Activated CD4-positive, alpha-beta memory T cell treated with anti-CD3 and anti-CD28 coated beads, Interleukin-2, amount 10 ng/mL, durations not matched to agents 7 days and 5 days (primary cell): ENCODE data around the gene BCAN. TPM values are rescaled to one million over a fixed set of nuclear protein-coding genes. Genes with fewer than 3 reads are reported as not detected.

ENCODE experiments used
- CTCF ChIA-PET: fragments of 350-600 bp; sonication (Branson Sonifier 250); formaldehyde crosslinking; loops from one replicate; lab custom pipeline; 2021; ENCODE audit warnings: antibody characterized with exemption, inconsistent platforms; lab: Charles Lee
- POLR2A ChIA-PET: fragments of 350-600 bp; sonication (Branson Sonifier 250); formaldehyde crosslinking; loops from one replicate; lab custom pipeline; 2021; ENCODE audit warnings: antibody characterized with exemption; lab: Charles Lee
- DNase-seq: peaks from one replicate; pipeline ENCODE4 v3.0.0-alpha.2; 2020
- H3K27ac Mint-ChIP-seq: one replicate; pipeline ENCODE4 v1.8.0; 2021; ENCODE audit warnings: mild to moderate bottlenecking, mixed read lengths
- H3K27me3 Mint-ChIP-seq: one replicate; pipeline ENCODE4 v1.8.0; 2021; ENCODE audit warnings: mixed read lengths
- H3K36me3 Mint-ChIP-seq: one replicate; pipeline ENCODE4 v1.8.0; 2021; ENCODE audit warnings: low read depth, mixed read lengths
- H3K4me1 Mint-ChIP-seq: one replicate; pipeline ENCODE4 v1.8.0; 2021; ENCODE audit warnings: mixed read lengths
- H3K4me3 Mint-ChIP-seq: one replicate; pipeline ENCODE4 v1.8.0; 2021; ENCODE audit warnings: mild to moderate bottlenecking, mixed read lengths
- H3K9me3 Mint-ChIP-seq: one replicate; pipeline ENCODE4 v1.8.0; 2021; ENCODE audit warnings: mixed read lengths
- total RNA-seq, 2 experiments: library from RNA; stranded (reverse); gene quantifications; one replicate each; pipeline ENCODE4 v1.2.3, GENCODE V29; 2021

Gene BCAN
- total RNA-seq, 2 experiments from 2014 or later, result not detected

GRCh38 chr1:156646738-156647211, 4.9 kb downstream of the BCAN start:
- H3K9me3 Mint-ChIP-seq, result no peaks in the 10 kb centered on the region
- no peaks in the 10 kb centered on the region for H3K36me3 Mint-ChIP-seq
- no peak overlapping the region for H3K4me3 Mint-ChIP-seq
- CTCF ChIA-PET, result interaction anchor here (1.2 to 6.9 kb wide), 2 partner anchors 10 to 21 kb away, joined by 4 to 80 read pairs; no protein-coding TSS in a partner anchor
- peaks cover 31% of the 10 kb centered on the region for H3K4me1 Mint-ChIP-seq
- H3K27ac Mint-ChIP-seq, result no peak overlapping the region
- H3K27me3 Mint-ChIP-seq, result peaks cover 75% of the 10 kb centered on the region
- POLR2A ChIA-PET, result interaction anchor here (1.5 to 1.6 kb wide), 2 partner anchors 19 to 21 kb away, joined by 3 to 5 read pairs; no protein-coding TSS in a partner anchor
- no peak for DNase-seq

DNA sequence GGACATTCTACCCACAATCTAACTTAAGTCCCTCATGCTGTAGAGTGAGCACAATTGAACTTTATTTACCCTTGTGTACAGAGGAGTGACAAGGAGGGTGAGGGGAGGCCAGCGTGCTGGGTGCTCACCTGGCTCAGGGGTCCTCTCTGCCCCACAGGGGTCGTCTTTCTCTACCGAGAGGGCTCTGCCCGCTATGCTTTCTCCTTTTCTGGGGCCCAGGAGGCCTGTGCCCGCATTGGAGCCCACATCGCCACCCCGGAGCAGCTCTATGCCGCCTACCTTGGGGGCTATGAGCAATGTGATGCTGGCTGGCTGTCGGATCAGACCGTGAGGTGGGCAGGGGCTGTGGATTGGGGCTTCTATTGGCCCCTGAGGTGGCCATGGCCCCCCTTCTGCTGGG, 5.4 kb downstream of the BCAN start:
- CTCF ChIA-PET, result interaction anchor here (4.5 to 6.9 kb wide), 2 partner anchors 12 to 22 kb away, joined by 31 to 80 read pairs; no protein-coding TSS in a partner anchor
- H3K4me1 Mint-ChIP-seq, result peaks cover 30% of the 10 kb centered on the region
- no peaks in the 10 kb centered on the region for H3K36me3 Mint-ChIP-seq
- no peak overlapping the region for H3K4me3 Mint-ChIP-seq
- POLR2A ChIA-PET, result no interaction called here
- H3K27me3 Mint-ChIP-seq, result peaks cover 76% of the 10 kb centered on the region
- no peak for DNase-seq
- H3K27ac Mint-ChIP-seq, result no peak overlapping the region
- H3K9me3 Mint-ChIP-seq, result no peaks in the 10 kb centered on the region

DNA sequence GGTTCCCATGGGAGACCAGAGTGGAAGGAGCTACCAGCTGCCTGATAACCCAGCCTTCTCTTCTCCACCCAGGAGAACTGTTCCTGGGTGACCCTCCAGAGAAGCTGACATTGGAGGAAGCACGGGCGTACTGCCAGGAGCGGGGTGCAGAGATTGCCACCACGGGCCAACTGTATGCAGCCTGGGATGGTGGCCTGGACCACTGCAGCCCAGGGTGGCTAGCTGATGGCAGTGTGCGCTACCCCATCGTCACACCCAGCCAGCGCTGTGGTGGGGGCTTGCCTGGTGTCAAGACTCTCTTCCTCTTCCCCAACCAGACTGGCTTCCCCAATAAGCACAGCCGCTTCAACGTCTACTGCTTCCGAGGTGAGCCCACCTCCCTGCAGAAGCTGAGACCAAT, 6.6 kb downstream of the BCAN start:
- H3K27me3 Mint-ChIP-seq, result peaks cover 73% of the 10 kb centered on the region
- H3K4me1 Mint-ChIP-seq, result peaks cover 18% of the 10 kb centered on the region
- no peaks in the 10 kb centered on the region for H3K9me3 Mint-ChIP-seq
- ChIA-PET POLR2A (interaction anchor here (0.7 to 1.9 kb wide), 3 partner anchors 17 to 81 kb away, joined by 3 to 5 read pairs (median 3); partner anchors contain the start of gene ISG20L2), CTCF (interaction anchor here (0.9 to 4.5 kb wide), 5 partner anchors 11 to 202 kb away, joined by 3 to 37 read pairs (median 5); no protein-coding TSS in a partner anchor)
- no peak overlapping the region for H3K4me3 Mint-ChIP-seq
- H3K36me3 Mint-ChIP-seq, result no peaks in the 10 kb centered on the region
- DNase-seq, result no peak
- H3K27ac Mint-ChIP-seq, result no peak overlapping the region

- no peak for DNase-seq
Measured at GRCh38 chr1:156648951-156649350, 7.0 kb downstream of the BCAN start.

GRCh38 chr1:156652131-156652991, 10.4 kb downstream of the BCAN start:
- H3K27ac Mint-ChIP-seq, result no peak overlapping the region
- peak; percentile 38 for DNase-seq
- peaks cover 75% of the 10 kb centered on the region for H3K27me3 Mint-ChIP-seq
- ChIA-PET CTCF (interaction anchor here (1.0 to 1.6 kb wide), 3 partner anchors 9 to 28 kb away, joined by 3 to 7 read pairs (median 3); no protein-coding TSS in a partner anchor), POLR2A (interaction anchor here (1.3 kb wide), 2 partner anchors 8 to 9 kb away, joined by 3 read pairs; no protein-coding TSS in a partner anchor)
- H3K4me3 Mint-ChIP-seq, result no peak overlapping the region
- peaks cover 10% of the 10 kb centered on the region for H3K4me1 Mint-ChIP-seq
- H3K9me3 Mint-ChIP-seq, result no peaks in the 10 kb centered on the region
- H3K36me3 Mint-ChIP-seq, result no peaks in the 10 kb centered on the region

More at GRCh38 chr1:156648951-156649350, 7.0 kb downstream of the BCAN start:
- CTCF ChIA-PET, result interaction anchor here (0.9 to 4.5 kb wide), 5 partner anchors 11 to 203 kb away, joined by 3 to 37 read pairs (median 5); no protein-coding TSS in a partner anchor
- H3K27me3 Mint-ChIP-seq, result peaks cover 75% of the 10 kb centered on the region
- H3K4me3 Mint-ChIP-seq, result no peak overlapping the region
- POLR2A ChIA-PET, result interaction anchor here (0.7 to 1.9 kb wide), 3 partner anchors 17 to 80 kb away, joined by 3 to 5 read pairs (median 3); partner anchors contain the start of gene ISG20L2
- H3K27ac Mint-ChIP-seq, result no peak overlapping the region
- H3K4me1 Mint-ChIP-seq, result peaks cover 14% of the 10 kb centered on the region
- no peaks in the 10 kb centered on the region for H3K9me3 Mint-ChIP-seq
- no peaks in the 10 kb centered on the region for H3K36me3 Mint-ChIP-seq

GRCh38 chr1:156652992-156653355, 11.1 kb downstream of the BCAN start:
- POLR2A ChIA-PET, result interaction anchor here (1.3 kb wide), 1 partner anchor 9 kb away, joined by 3 read pairs; no protein-coding TSS in a partner anchor

DNA sequence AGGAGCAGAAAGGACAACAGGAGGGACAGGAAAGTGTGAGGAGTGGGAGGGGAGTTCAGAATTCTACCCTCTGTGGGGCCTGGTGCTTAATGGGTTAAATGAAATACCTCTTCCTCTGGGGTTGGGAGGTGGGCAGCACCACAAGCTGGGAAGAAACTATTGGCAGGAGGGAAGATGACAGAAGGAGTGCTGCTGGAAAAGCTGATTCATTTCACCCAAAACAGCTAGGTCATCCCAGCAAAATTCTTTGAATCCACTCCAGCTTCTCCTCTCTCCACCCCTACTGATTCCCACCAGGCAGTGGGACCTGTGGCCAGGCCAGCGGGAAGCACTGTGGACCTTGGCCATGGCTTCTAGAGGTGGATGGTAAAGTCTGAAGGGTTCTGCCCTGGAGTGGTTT, 12.8 kb downstream of the BCAN start:
- Mint-ChIP-seq H3K9me3 (no peaks in the 10 kb centered on the region), H3K4me1 (peaks cover 34% of the 10 kb centered on the region), H3K27ac (no peak overlapping the region), H3K4me3 (no peak overlapping the region), H3K27me3 (peaks cover 63% of the 10 kb centered on the region), H3K36me3 (no peaks in the 10 kb centered on the region)
- POLR2A ChIA-PET, result interaction anchor here (1.3 kb wide), 1 partner anchor 11 kb away, joined by 4 read pairs; no protein-coding TSS in a partner anchor
- DNase-seq, result no peak
- CTCF ChIA-PET, result interaction anchor here (8.6 to 8.7 kb wide), 2 partner anchors 25 to 29 kb away, joined by 139 to 275 read pairs; partner anchors contain the start of genes HAPLN2 and NES

More at GRCh38 chr1:156652992-156653355, 11.1 kb downstream of the BCAN start:
- Mint-ChIP-seq H3K36me3 (no peaks in the 10 kb centered on the region), H3K9me3 (no peaks in the 10 kb centered on the region), H3K4me1 (peaks cover 16% of the 10 kb centered on the region), H3K27ac (no peak overlapping the region), H3K27me3 (peaks cover 74% of the 10 kb centered on the region), H3K4me3 (no peak overlapping the region)
- CTCF ChIA-PET, result interaction anchor here (1.0 to 1.6 kb wide), 3 partner anchors 8 to 29 kb away, joined by 3 to 7 read pairs (median 3); no protein-coding TSS in a partner anchor
- DNase-seq, result no peak

DNA sequence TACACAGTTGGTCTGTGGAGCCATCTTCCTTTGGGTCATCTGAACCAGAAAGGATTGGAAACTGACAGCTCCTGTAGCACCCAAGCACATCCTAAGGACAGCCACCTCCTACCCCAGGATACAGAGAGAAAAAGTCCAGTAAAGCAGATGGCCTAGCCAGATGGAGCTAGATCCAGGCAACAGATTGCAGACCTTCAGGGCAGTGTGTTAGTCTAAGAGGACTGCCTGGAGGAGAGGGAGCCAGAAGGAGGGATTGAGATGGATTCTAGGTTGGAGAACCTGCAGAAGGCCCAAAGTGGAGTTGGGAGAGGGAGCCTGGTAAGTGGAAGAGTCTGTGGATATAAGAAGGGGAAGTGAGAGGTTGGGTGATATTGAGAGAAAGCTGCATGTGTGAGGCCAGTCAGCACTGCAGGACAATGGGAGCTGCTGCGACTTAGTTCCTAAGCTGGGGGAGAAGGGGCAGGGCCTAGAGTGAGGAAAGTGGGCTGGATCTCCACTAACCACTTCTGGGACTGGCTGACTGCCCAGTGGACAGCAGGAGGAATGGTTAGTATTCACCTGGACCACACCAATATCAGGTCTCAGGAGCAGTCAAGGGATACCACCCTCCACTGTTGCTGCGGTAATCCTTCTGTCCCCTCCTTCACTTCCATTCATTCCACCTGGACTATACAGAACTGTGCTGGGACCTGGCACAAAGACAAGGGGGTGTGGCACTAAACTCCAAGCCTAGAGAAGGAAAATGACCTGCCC, 13.4 kb downstream of the BCAN start:
- Mint-ChIP-seq H3K9me3 (no peaks in the 10 kb centered on the region), H3K27me3 (peaks cover 59% of the 10 kb centered on the region), H3K27ac (no peak overlapping the region), H3K36me3 (peaks cover 2% of the 10 kb centered on the region), H3K4me3 (no peak overlapping the region), H3K4me1 (peaks cover 39% of the 10 kb centered on the region)
- POLR2A ChIA-PET, result interaction anchor here (0.8 to 1.3 kb wide), 2 partner anchors 11 to 28 kb away, joined by 3 to 4 read pairs; no protein-coding TSS in a partner anchor
- DNase-seq, result no peak
- CTCF ChIA-PET, result interaction anchor here (1.7 to 8.7 kb wide), 3 partner anchors 9 to 30 kb away, joined by 4 to 275 read pairs (median 139); partner anchors contain the start of genes HAPLN2 and NES

DNA sequence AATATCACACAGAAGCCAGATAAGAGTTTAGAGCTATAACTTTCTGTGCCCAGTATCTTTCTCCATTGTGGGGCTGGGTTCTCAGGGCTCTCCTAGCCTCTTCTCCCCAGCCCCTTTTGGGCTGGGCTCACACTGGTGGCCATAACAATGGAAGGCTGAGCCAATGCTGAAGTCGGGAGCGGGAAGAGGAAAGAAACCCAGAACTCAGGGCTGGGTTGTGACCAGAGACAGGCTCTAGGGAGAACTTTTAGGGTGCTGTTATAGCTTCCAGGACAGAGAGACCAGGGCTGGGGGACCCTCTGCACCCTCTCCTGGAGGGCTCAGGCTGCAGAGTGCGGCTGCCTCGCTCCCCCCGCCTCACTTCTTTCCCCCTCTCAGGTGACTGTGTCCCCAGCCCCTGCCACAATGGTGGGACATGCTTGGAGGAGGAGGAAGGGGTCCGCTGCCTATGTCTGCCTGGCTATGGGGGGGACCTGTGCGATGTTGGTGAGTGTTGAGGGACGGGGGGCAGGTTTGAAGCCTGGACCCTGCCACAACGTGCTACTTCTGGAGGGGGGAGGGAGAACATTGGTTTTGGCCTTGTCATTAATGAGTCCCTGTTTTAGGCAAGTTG, 14.1 kb downstream of the BCAN start:
- no peak for DNase-seq
- no peak overlapping the region for H3K4me3 Mint-ChIP-seq
- H3K27ac Mint-ChIP-seq, result no peak overlapping the region
- peaks cover 3% of the 10 kb centered on the region for H3K36me3 Mint-ChIP-seq
- ChIA-PET CTCF (interaction anchor here (0.7 to 8.7 kb wide), 4 partner anchors 8 to 30 kb away, joined by 3 to 275 read pairs (median 72); partner anchors contain the start of genes HAPLN2 and NES), POLR2A (interaction anchor here (0.8 to 1.3 kb wide), 2 partner anchors 12 to 28 kb away, joined by 3 to 4 read pairs; no protein-coding TSS in a partner anchor)
- peaks cover 55% of the 10 kb centered on the region for H3K27me3 Mint-ChIP-seq
- H3K9me3 Mint-ChIP-seq, result no peaks in the 10 kb centered on the region
- H3K4me1 Mint-ChIP-seq, result peaks cover 44% of the 10 kb centered on the region

DNA sequence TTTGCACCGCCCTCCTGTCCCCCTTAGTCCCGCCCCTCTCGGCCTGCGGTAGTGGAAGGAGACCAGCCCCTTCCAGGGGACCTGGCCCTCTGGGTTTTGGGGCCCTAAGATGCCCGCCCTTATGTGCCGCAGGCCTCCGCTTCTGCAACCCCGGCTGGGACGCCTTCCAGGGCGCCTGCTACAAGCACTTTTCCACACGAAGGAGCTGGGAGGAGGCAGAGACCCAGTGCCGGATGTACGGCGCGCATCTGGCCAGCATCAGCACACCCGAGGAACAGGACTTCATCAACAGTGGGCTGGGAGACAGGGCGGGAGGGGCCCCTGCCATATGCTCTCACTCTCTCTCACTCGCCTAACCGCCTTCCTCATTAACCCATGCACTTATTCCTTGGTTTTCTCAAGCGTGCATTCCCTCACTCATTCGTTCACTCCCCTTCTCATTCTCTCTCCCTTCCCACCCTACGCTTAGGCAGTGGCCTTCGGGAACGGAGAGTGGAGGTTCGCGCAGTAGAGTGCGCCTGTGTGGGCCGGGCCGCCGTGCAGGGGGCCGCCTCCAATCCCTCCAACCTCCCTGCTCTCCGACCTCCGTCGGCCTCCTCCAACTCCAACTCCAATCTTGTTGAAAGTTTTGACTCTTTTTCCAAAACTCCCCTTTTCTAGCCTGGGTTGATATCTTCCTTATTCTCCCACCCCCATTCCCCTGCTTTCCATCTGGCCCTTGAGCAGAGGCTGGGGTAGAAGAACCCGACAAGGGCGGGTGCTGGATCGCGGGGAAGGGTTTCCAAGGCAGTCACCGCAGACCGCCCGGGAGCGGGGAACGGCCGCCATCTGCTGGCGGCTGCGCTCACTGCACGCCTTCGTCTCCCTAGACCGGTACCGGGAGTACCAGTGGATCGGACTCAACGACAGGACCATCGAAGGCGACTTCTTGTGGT, 15.2 kb downstream of the BCAN start:
- peaks cover 54% of the 10 kb centered on the region for H3K4me1 Mint-ChIP-seq

More for the DNA sequence above, 15.2 kb downstream of the BCAN start:
- no peaks in the 10 kb centered on the region for H3K9me3 Mint-ChIP-seq
- H3K36me3 Mint-ChIP-seq, result peaks cover 3% of the 10 kb centered on the region
- POLR2A ChIA-PET, result no interaction called here
- DNase-seq, result peak; percentile 75
- no peak overlapping the region for H3K27ac Mint-ChIP-seq
- peaks cover 50% of the 10 kb centered on the region for H3K27me3 Mint-ChIP-seq
- H3K4me3 Mint-ChIP-seq, result peak overlapping the region; percentile 27
- CTCF ChIA-PET, result interaction anchor here (0.9 to 8.7 kb wide), 11 partner anchors 8 to 273 kb away, joined by 3 to 275 read pairs (median 4); partner anchors contain the start of genes BCAN, HAPLN2, ISG20L2 and METTL25B
